ENCODE measurements around the gene SULT2B1. TPM values are rescaled to one million over a fixed set of nuclear protein-coding genes. Genes with fewer than 3 reads are reported as not detected.

Gene SULT2B1
- total and polyA plus RNA-seq, 7 experiments from 2014 or later: 0.41 TPM; not detected in 6

DNA sequence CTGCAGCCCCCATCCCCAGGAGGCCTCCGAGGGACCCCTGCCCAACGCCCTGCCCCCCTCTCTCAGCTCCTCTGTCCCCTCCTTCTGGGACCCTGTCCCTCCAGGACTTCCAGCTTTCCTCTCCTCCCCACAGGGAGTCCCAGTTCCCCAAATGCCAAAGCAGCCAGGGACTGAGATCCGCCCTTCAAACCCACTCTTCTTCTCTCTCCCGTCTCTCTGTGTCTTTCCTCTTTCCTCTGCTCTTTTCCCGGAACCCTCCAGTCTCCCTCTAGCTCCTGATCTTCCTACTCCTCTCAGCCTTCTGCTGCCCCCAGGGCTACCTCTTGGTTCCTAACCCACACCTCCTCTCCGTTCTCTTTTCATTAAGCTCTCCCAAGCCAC, 93.6 kb downstream of the SULT2B1 start:
- POLR2A ChIA-PET: interaction anchor here (0.7 to 3.0 kb wide), 24 partner anchors 9 to 1380 kb away, joined by 3 to 36 read pairs (median 4); partner anchors contain the start of genes DBP, GYS1, RPL18 and RUVBL2
- no peak for ATAC-seq
- no peaks in the 10 kb centered on the region for H3K9me3 ChIP-seq (ENCODE audit: control insufficient read depth in 2 of 3, low read length in 3 of 3)
- no peaks in the 10 kb centered on the region for H3K9me3 Mint-ChIP-seq
- peak overlapping the region; percentile 94 for H3K4me3 ChIP-seq (ENCODE audit: low read length)
- H3K27me3 ChIP-seq (ENCODE audit: control insufficient read depth in 2 of 2, insufficient read depth in 2 of 2, low read length in 2 of 2): no peaks in the 10 kb centered on the region
- H3K4me1 ChIP-seq (ENCODE audit: control insufficient read depth in 2 of 2, insufficient read depth in 2 of 2, low read length in 2 of 2): peaks cover 21% of the 10 kb centered on the region in 2 donors
- no peak for DNase-seq
- H3K27me3 Mint-ChIP-seq: peaks cover 0 to 8% (median 0%) of the 10 kb centered on the region in 5 donors
- peak overlapping the region; percentile 81 to 98 (median 94) for H3K27ac Mint-ChIP-seq
- H3K4me3 Mint-ChIP-seq: peak overlapping the region; percentile 86 to 99 (median 94)
- H3K36me3 ChIP-seq (ENCODE audit: control insufficient read depth in 2 of 3, insufficient read depth in 3 of 3, low read length in 3 of 3): no peaks in the 10 kb centered on the region
- CTCF ChIA-PET: interaction anchor here (0.7 to 2.2 kb wide), 16 partner anchors 9 to 310 kb away, joined by 3 to 43 read pairs (median 5); partner anchors contain the start of genes DBP, RPL18 and SPHK2
- intact Hi-C loops (cut with micrococcal nuclease): loop anchor here (2.0 to 5.0 kb wide), 4 partner anchors 227 to 1231 kb away; partner anchors contain the start of genes AKT1S1 (in 1 of the 2), FTL (in 1 of the 2), PPP1R15A (in 1 of the 2) and SNRNP70 (in 1 of the 2)
- H3K4me1 Mint-ChIP-seq: peaks cover 24 to 57% (median 41%) of the 10 kb centered on the region in 7 donors
- no peaks in the 10 kb centered on the region for H3K36me3 Mint-ChIP-seq
- peak overlapping the region; percentile 79 for H3K27ac ChIP-seq (ENCODE audit: low read depth, low read length)

DNA sequence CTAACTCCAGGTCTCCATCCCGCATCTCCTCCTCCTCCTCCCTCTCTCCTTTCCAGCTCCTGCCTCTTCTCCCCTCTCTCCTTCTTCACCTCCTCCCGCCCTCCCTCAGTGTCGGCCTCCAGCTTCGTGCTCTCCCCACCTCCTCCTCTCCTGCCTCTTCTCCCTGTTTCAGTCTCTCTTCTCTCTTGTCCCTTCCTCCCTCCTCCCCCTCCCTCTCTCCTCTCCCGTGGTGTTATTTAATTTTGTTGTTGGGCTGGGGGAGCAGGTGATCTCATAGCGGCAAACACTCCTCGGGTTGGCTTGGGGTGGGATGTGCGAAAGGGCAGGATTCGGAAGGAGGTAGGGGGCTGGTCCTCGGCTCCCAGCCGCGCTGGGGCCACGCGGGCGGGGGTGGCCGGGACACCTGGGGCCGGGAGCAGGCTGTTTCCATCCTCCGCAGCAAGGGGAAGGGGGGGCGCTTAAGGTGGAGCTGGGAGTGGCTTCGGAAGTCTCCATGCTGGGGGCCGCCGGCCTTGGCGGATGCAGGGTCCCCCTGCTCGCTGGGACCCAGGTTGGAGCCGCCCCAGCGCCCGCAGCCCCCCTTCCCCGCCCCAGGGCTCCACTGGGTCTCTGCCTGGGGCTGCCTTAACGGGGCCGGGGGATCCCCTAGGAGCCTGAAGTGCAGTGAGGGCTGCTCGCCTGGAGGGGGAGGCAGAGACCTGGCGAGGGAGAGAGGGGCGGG, 94.2 kb downstream of the SULT2B1 start, which contains the start of gene CA11:
Gene CA11, minus strand, starts transcription at position 187 of the 721 bp plus-strand sequence. CDS start 555 bp downstream, outside the sequence.
- peak within 1 kb of the TSS; percentile 87 to 98 (median 94) for H3K27ac Mint-ChIP-seq

DNA sequence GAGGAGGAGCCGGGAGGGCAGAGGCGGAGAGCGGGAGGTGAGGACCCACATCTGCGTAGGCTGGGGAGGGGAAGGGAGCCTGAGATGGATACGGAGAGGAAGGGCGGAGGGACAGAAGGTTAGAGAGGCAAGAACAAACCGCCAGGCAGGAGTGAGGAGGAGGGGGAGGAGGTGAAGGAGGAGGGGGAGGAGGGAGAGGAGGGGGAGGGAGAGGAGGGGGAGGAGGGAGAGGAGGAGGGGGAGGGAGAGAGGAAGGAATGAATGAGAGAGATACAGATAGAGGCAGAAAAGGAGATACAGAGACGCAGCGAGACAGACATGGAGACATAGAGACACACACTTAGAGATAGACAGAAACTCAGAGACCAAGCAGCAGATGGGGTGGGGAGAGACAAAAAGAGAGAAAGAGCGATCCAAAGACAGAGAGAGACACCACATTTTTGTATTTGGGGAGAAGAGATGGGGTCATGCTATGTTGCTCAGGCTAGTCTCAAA, 94.8 kb downstream of the SULT2B1 start:
- ATAC-seq (no peak), DNase-seq (no peak)
- peaks cover 0 to 5% (median 0%) of the 10 kb centered on the region in 5 donors for H3K27me3 Mint-ChIP-seq
- ChIA-PET CTCF (interaction anchor here (0.6 to 2.2 kb wide), 8 partner anchors 9 to 218 kb away, joined by 3 to 43 read pairs (median 6); no protein-coding TSS in a partner anchor), POLR2A (interaction anchor here (0.5 to 3.0 kb wide), 10 partner anchors 10 to 317 kb away, joined by 3 to 36 read pairs (median 8); partner anchors contain the start of genes DBP, RASIP1, RPL18 and SPHK2)
- no peaks in the 10 kb centered on the region for H3K36me3 ChIP-seq (ENCODE audit: control insufficient read depth in 2 of 3, insufficient read depth in 3 of 3, low read length in 3 of 3)
- H3K4me1 Mint-ChIP-seq: peaks cover 25 to 58% (median 43%) of the 10 kb centered on the region in 7 donors
- H3K27me3 ChIP-seq (ENCODE audit: control insufficient read depth in 2 of 2, insufficient read depth in 2 of 2, low read length in 2 of 2): no peaks in the 10 kb centered on the region
- peak overlapping the region; percentile 94 for H3K4me3 ChIP-seq (ENCODE audit: low read length)
- H3K4me1 ChIP-seq (ENCODE audit: control insufficient read depth in 2 of 2, insufficient read depth in 2 of 2, low read length in 2 of 2): peaks cover 21% of the 10 kb centered on the region in 2 donors
- peak overlapping the region; percentile 79 for H3K27ac ChIP-seq (ENCODE audit: low read depth, low read length)
- H3K36me3 Mint-ChIP-seq: no peaks in the 10 kb centered on the region
- no peaks in the 10 kb centered on the region for H3K9me3 ChIP-seq (ENCODE audit: control insufficient read depth in 2 of 3, low read length in 3 of 3)
- H3K27ac Mint-ChIP-seq: peak overlapping the region; percentile 80 to 97 (median 94)
- intact Hi-C loops (cut with micrococcal nuclease): loop anchor here (1.0 to 5.0 kb wide), 19 partner anchors 8 to 441 kb away; partner anchors contain the start of genes FTL (in 2 of the 2), RPL18 (in 1 of the 2), SNRNP70 (in 1 of the 2) and SPHK2 (in 1 of the 2)
- H3K4me3 Mint-ChIP-seq: peak overlapping the region; percentile 30 to 99 (median 68)
- H3K9me3 Mint-ChIP-seq: no peaks in the 10 kb centered on the region

More for the DNA sequence above, 94.2 kb downstream of the SULT2B1 start, which contains the start of gene CA11:
- DNase-seq (peak; percentile 89 to 97 (median 93)), ATAC-seq (peak; percentile 94)
- intact Hi-C loops (cut with micrococcal nuclease): loop anchor here (1.0 to 5.0 kb wide), 19 partner anchors 8 to 441 kb away; partner anchors contain the start of genes FTL (in 2 of the 2), RPL18 (in 1 of the 2), SNRNP70 (in 1 of the 2) and SPHK2 (in 1 of the 2)
- peaks cover 25 to 60% (median 44%) of the 10 kb centered on the region in 7 donors for H3K4me1 Mint-ChIP-seq
- peak within 1 kb of the TSS; percentile 86 to 99 (median 94) for H3K4me3 Mint-ChIP-seq
- Histone ChIP-seq H3K9me3 (ENCODE audit: control insufficient read depth in 2 of 3, low read length in 3 of 3) (no peaks in the 10 kb centered on the region), H3K27me3 (ENCODE audit: control insufficient read depth in 2 of 2, insufficient read depth in 2 of 2, low read length in 2 of 2) (no peaks in the 10 kb centered on the region), H3K4me3 (ENCODE audit: low read length) (peak within 1 kb of the TSS; percentile 94), H3K36me3 (ENCODE audit: control insufficient read depth in 2 of 3, insufficient read depth in 3 of 3, low read length in 3 of 3) (no peaks in the 10 kb centered on the region), H3K27ac (ENCODE audit: low read depth, low read length) (peak within 1 kb of the TSS; percentile 79), H3K4me1 (ENCODE audit: control insufficient read depth in 2 of 2, insufficient read depth in 2 of 2, low read length in 2 of 2) (peaks cover 21% of the 10 kb centered on the region in 2 donors)
- H3K36me3 Mint-ChIP-seq: no peaks in the 10 kb centered on the region
- no peaks in the 10 kb centered on the region for H3K9me3 Mint-ChIP-seq
- POLR2A ChIA-PET: interaction anchor here (0.5 to 3.0 kb wide), 19 partner anchors 9 to 1379 kb away, joined by 3 to 36 read pairs (median 4); partner anchors contain the start of genes DBP, GYS1, RASIP1 and RPL18
- peaks cover 0 to 8% (median 0%) of the 10 kb centered on the region in 5 donors for H3K27me3 Mint-ChIP-seq
- CTCF ChIA-PET: interaction anchor here (0.6 to 2.2 kb wide), 15 partner anchors 8 to 218 kb away, joined by 3 to 43 read pairs (median 5); partner anchors contain the start of genes DBP, RPL18 and SPHK2

DNA sequence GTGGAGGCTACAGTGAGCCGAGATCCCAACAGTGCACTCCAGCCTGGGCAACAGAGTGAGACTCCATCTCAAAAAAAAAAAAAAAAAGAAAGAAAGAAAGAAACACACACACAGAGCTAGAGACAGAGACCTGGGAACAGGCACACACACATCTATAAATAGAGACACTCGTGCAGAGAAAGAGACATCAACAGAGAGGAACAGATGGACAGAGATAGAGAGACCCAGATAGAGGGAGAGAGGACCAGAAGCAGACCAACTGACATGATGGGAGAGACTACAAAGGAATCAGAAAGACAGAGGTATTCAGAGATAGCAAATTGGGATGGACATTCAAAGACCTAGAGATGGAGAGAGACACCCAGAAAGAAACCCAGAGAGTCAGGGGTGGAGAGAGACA, 96.2 kb downstream of the SULT2B1 start:
- CTCF ChIA-PET: interaction anchor here (0.6 to 0.9 kb wide), 2 partner anchors 13 to 322 kb away, joined by 3 read pairs; no protein-coding TSS in a partner anchor
- Mint-ChIP-seq H3K27me3 (peaks cover 0 to 3% (median 0%) of the 10 kb centered on the region in 5 donors), H3K36me3 (no peaks in the 10 kb centered on the region), H3K27ac (peak overlapping the region; percentile 77 to 97 (median 93)), H3K4me3 (peak overlapping the region in 8 of 10 donors; percentile 1 to 68 (median 58)), H3K4me1 (peaks cover 29 to 58% (median 43%) of the 10 kb centered on the region in 7 donors), H3K9me3 (no peaks in the 10 kb centered on the region)
- Histone ChIP-seq H3K4me3 (ENCODE audit: low read length) (no peak overlapping the region), H3K27ac (ENCODE audit: low read depth, low read length) (peak overlapping the region; percentile 18), H3K36me3 (ENCODE audit: control insufficient read depth in 2 of 3, insufficient read depth in 3 of 3, low read length in 3 of 3) (no peaks in the 10 kb centered on the region), H3K27me3 (ENCODE audit: control insufficient read depth in 2 of 2, insufficient read depth in 2 of 2, low read length in 2 of 2) (no peaks in the 10 kb centered on the region), H3K4me1 (ENCODE audit: control insufficient read depth in 2 of 2, insufficient read depth in 2 of 2, low read length in 2 of 2) (peaks cover 21% of the 10 kb centered on the region in 2 donors), H3K9me3 (ENCODE audit: control insufficient read depth in 2 of 3, low read length in 3 of 3) (no peaks in the 10 kb centered on the region)
- intact Hi-C loops (cut with micrococcal nuclease): loop anchor here (5.0 kb wide), 2 partner anchors 319 to 439 kb away; partner anchors contain the start of genes FTL (in 1 of the 2) and SNRNP70 (in 1 of the 2)
- ATAC-seq (no peak), DNase-seq (no peak)
- POLR2A ChIA-PET: interaction anchor here (1.2 kb wide), 2 partner anchors 48 to 76 kb away, joined by 3 to 4 read pairs; partner anchors contain the start of gene FUT2

Other genes with a start within 250 kb of the SULT2B1 start
- gene EMP3, start 226.6 kb upstream of the SULT2B1 start, total RNA-seq: 100 to 1,000 TPM; 183 to 425 (median 257) TPM
- 100 to 1,000 TPM; 511 to 711 TPM for gene EMP3, start 226.6 kb upstream of the SULT2B1 start, polyA plus RNA-seq
- 10 to 100 TPM; 11.6 to 39.8 (median 20.1) TPM for gene TMEM143, start 188.2 kb upstream of the SULT2B1 start, total RNA-seq
- gene TMEM143, start 188.2 kb upstream of the SULT2B1 start, polyA plus RNA-seq: 10 to 100 TPM in 1 of 2 donors, 1 to 10 TPM in 1; 5.7 to 12.7 TPM
- gene SYNGR4, start 187.8 kb upstream of the SULT2B1 start, total RNA-seq: not detected
- not detected for gene SYNGR4, start 187.8 kb upstream of the SULT2B1 start, polyA plus RNA-seq
- 10 to 100 TPM; 42.7 to 73.9 (median 52.3) TPM for gene KDELR1, start 160.6 kb upstream of the SULT2B1 start, total RNA-seq
- gene KDELR1, start 160.6 kb upstream of the SULT2B1 start, polyA plus RNA-seq: 10 to 100 TPM; 22.2 to 24.3 TPM
- gene GRIN2D, start 158.5 kb upstream of the SULT2B1 start, total RNA-seq: under 1 TPM; 0.08 to 0.39 (median 0.11) TPM
- gene GRIN2D, start 158.5 kb upstream of the SULT2B1 start, polyA plus RNA-seq: not detected
- 10 to 100 TPM; 26.1 to 45.8 (median 36.3) TPM for gene GRWD1, start 106.2 kb upstream of the SULT2B1 start, total RNA-seq
- gene GRWD1, start 106.2 kb upstream of the SULT2B1 start, polyA plus RNA-seq: 10 to 100 TPM; 42.8 to 51.6 TPM
- gene KCNJ14, start 96.6 kb upstream of the SULT2B1 start, total RNA-seq: 1 to 10 TPM; 1.5 to 3.9 (median 2.4) TPM
- under 1 TPM; 0.05 to 0.21 TPM for gene KCNJ14, start 96.6 kb upstream of the SULT2B1 start, polyA plus RNA-seq
- 10 to 100 TPM; 41.0 to 82.1 (median 54.9) TPM for gene CYTH2, start 82.8 kb upstream of the SULT2B1 start, total RNA-seq
- gene CYTH2, start 82.8 kb upstream of the SULT2B1 start, polyA plus RNA-seq: 10 to 100 TPM; 23.6 to 37.3 TPM
- 10 to 100 TPM in 4 of 5 experiments, 1 to 10 TPM in 1; 5.3 to 21.4 (median 19.2) TPM for gene LMTK3, start 40.3 kb upstream of the SULT2B1 start, total RNA-seq
- gene LMTK3, start 40.3 kb upstream of the SULT2B1 start, polyA plus RNA-seq: under 1 TPM in 1 of 2 donors, not detected in 1; 0.03 TPM
- not detected for gene SPACA4, start 54.6 kb downstream of the SULT2B1 start, total RNA-seq
- not detected for gene SPACA4, start 54.6 kb downstream of the SULT2B1 start, polyA plus RNA-seq
- 1 to 10 TPM in 3 of 5 experiments, under 1 TPM in 1, not detected in 1; 0.80 to 3.7 (median 2.9) TPM for gene FAM83E, start 62.9 kb downstream of the SULT2B1 start, total RNA-seq
- under 1 TPM in 1 of 2 donors, not detected in 1; 0.66 TPM for gene FAM83E, start 62.9 kb downstream of the SULT2B1 start, polyA plus RNA-seq
- 1,000 to 10,000 TPM; 1,570 to 2,826 (median 2,745) TPM for gene RPL18, start 67.0 kb downstream of the SULT2B1 start, total RNA-seq
- 1,000 to 10,000 TPM; 2,813 to 2,817 TPM for gene RPL18, start 67.0 kb downstream of the SULT2B1 start, polyA plus RNA-seq
- gene SPHK2, start 67.3 kb downstream of the SULT2B1 start, total RNA-seq: 10 to 100 TPM; 20.1 to 34.7 (median 30.5) TPM
- gene SPHK2, start 67.3 kb downstream of the SULT2B1 start, polyA plus RNA-seq: 10 to 100 TPM; 11.2 to 11.7 TPM
- gene DBP, start 85.2 kb downstream of the SULT2B1 start, total RNA-seq: 10 to 100 TPM; 11.9 to 79.9 (median 33.2) TPM
- gene DBP, start 85.2 kb downstream of the SULT2B1 start, polyA plus RNA-seq: 100 to 1,000 TPM in 1 of 2 donors, 10 to 100 TPM in 1; 61.7 to 130 TPM
- 10 to 100 TPM in 4 of 5 experiments, 1 to 10 TPM in 1; 7.5 to 20.5 (median 12.5) TPM for gene CA11, start 94.0 kb downstream of the SULT2B1 start, total RNA-seq
- 1 to 10 TPM; 6.3 to 8.0 TPM for gene CA11, start 94.0 kb downstream of the SULT2B1 start, polyA plus RNA-seq
- gene NTN5, start 120.8 kb downstream of the SULT2B1 start, total RNA-seq: 1 to 10 TPM in 4 of 5 experiments, under 1 TPM in 1; 0.99 to 5.9 (median 3.0) TPM
- gene NTN5, start 120.8 kb downstream of the SULT2B1 start, polyA plus RNA-seq: under 1 TPM; 0.41 to 0.59 TPM
- gene FUT2, start 143.8 kb downstream of the SULT2B1 start, total RNA-seq: not detected
- under 1 TPM; 0.09 to 0.78 TPM for gene FUT2, start 143.8 kb downstream of the SULT2B1 start, polyA plus RNA-seq
- 1 to 10 TPM in 3 of 5 experiments, under 1 TPM in 2; 0.80 to 2.1 (median 1.3) TPM for gene MAMSTR, start 167.6 kb downstream of the SULT2B1 start, total RNA-seq
- gene MAMSTR, start 167.6 kb downstream of the SULT2B1 start, polyA plus RNA-seq: under 1 TPM; 0.25 to 0.87 TPM
- gene RASIP1, start 188.4 kb downstream of the SULT2B1 start, total RNA-seq: under 1 TPM in 2 of 5 experiments, not detected in 3; 0.12 to 0.21 TPM
- under 1 TPM; 0.12 to 0.65 TPM for gene RASIP1, start 188.4 kb downstream of the SULT2B1 start, polyA plus RNA-seq
- not detected for gene IZUMO1, start 194.7 kb downstream of the SULT2B1 start, total RNA-seq
- gene IZUMO1, start 194.7 kb downstream of the SULT2B1 start, polyA plus RNA-seq: not detected
- under 1 TPM in 1 of 5 experiments, not detected in 4; 0.17 TPM for gene FUT1, start 200.5 kb downstream of the SULT2B1 start, total RNA-seq
- gene FUT1, start 200.5 kb downstream of the SULT2B1 start, polyA plus RNA-seq: not detected
- gene FGF21, start 203.4 kb downstream of the SULT2B1 start, total RNA-seq: not detected
- not detected for gene FGF21, start 203.4 kb downstream of the SULT2B1 start, polyA plus RNA-seq